Thyroid gland (tissue), 4 donors: ENCODE data around the gene IQSEC1. TPM values are rescaled to one million over a fixed set of nuclear protein-coding genes. Genes with fewer than 3 reads are reported as not detected.
A peak's percentile ranks its signal among the peaks of the same experiment; 100 is the strongest.

Source experiments
- DNase-seq, 2 donors: peaks; one replicate each; pipeline ENCODE4 v3.0.0-alpha.2; 2019
- H3K27ac ChIP-seq, 3 donors: fragments of 200-600 bp; sonication (generic); 1 replicate in 2 of 3; 2 replicates in 1 of 3; pipeline ENCODE4 v1.5.1; 2016 to 2019; ENCODE audit warnings: mild to moderate bottlenecking in 1 of 3, moderate library complexity in 1 of 3
- H3K27me3 ChIP-seq: fragments of 200-600 bp; sonication (generic); one replicate; pipeline ENCODE4 v1.5.1; 2019
- H3K36me3 ChIP-seq, 2 donors: fragments of 200-600 bp; sonication (generic); one replicate each; pipeline ENCODE4 v1.5.1; 2016 to 2019
- H3K4me1 ChIP-seq, 2 donors: fragments of 200-600 bp; sonication (generic); one replicate each; pipeline ENCODE4 v1.5.1; 2017 to 2019
- H3K4me3 ChIP-seq, 3 donors: fragments of 200-600 bp; sonication (generic); replicated peaks in 1 of 3; 1 replicate in 2 of 3; 2 replicates in 1 of 3; pipeline ENCODE4 v1.5.1; 2016; ENCODE audit warnings: mild to moderate bottlenecking in 1 of 3
- H3K9me3 ChIP-seq: fragments of 200-600 bp; sonication (generic); one replicate; pipeline ENCODE4 v1.5.1; 2017
- POLR2A ChIP-seq, 2 donors: fragments of 450-650 bp; IDR thresholded peaks; one replicate each; pipeline ENCODE4 v1.6.1; 2017; ENCODE audit warnings: antibody characterized with exemption in 2 of 2, mild to moderate bottlenecking in 2 of 2, moderate library complexity in 1 of 2
- WGBS, 2 donors: methylation state at CpG; one replicate each; pipeline ENCODE4 v1.1.5; 2017; 5-methylcytosine and 5-hydroxymethylcytosine counted together
- intact Hi-C: fragments of 100-400 bp; cut with DNase I; formaldehyde crosslinking; loops from one replicate; pipeline ENCODE4 v1.15.1; 2023
- total RNA-seq, 4 donors: library from RNA; depleted of rRNA; stranded (reverse); fragments of >200 nt; gene quantifications; one replicate each; pipeline ENCODE4 v1.2.3, GENCODE V29; 2016
- TF ChIP-seq, protein P1 (sequence below), 6 experiments: fragments of 200-600 bp in 3 of 6; fragments of 450-650 bp in 3 of 6; sonication (generic) in 3 of 6; IDR thresholded peaks; one replicate each; pipeline ENCODE4 v1.5.1; 2016 to 2019; ENCODE audit warnings: antibody characterized with exemption in 6 of 6, mild to moderate bottlenecking in 2 of 6, inconsistent platforms in 1 of 6, moderate library complexity in 1 of 6

The IQSEC1 gene
- total RNA-seq: 10 to 100 TPM; 37.1 to 48.3 (median 38.9) TPM

DNA sequence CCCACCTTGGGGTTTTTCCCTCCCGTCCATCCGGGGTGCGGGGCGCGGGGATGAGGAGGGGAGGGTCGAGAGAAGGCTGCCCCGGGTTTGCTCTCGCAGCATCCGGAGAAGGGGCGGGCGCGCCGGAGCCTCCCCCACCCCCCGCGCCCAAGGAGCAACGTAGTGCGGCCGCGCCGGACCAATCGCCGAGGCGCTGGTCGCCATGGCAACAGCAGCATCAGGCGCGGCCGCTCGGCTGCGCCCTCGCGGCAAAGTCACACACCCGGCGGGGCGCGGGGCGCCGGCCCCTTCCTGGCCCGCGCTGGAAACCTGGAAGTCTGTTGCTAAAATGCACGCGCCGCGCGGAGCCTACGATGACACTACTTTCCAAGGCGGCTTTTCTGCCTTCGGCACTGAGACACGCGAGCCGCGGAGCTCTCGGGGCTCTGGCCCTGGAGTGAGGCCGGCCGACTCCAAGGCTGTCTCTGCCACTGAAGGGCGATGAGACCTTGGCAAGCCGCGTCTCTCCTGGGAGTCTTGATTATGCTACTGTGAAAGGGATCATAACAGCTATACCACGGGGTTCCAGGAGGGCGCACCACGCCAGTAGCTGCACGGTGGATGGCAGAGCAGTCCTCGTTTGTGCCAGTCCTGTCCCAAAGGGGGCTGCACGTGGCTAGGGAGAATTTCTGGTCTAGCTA lies at the start of gene IQSEC1:
Gene IQSEC1 (minus strand): TSS at position 104 of the 680 bp plus-strand sequence. CDS start 415 bp downstream, outside the sequence.
- no peak within 1 kb of the TSS for H3K4me3 ChIP-seq
- H3K27ac ChIP-seq: no peak within 1 kb of the TSS
- DNase-seq: peak; percentile 16 to 29
- peaks cover 13% of the 10 kb centered on the region for H3K27me3 ChIP-seq
- no peaks in the 10 kb centered on the region for H3K9me3 ChIP-seq
- 6 to 25% methylated on average over 8 to 34 of the region's 63 CpGs for WGBS, 2 donors
- H3K36me3 ChIP-seq: no peaks in the 10 kb centered on the region
- H3K4me1 ChIP-seq: peaks cover 6 to 9% of the 10 kb centered on the region in 2 donors
- TF ChIP-seq POLR2A (IDR thresholded peaks at IDR 0.05): no peak
- TF ChIP-seq, protein P1, sequence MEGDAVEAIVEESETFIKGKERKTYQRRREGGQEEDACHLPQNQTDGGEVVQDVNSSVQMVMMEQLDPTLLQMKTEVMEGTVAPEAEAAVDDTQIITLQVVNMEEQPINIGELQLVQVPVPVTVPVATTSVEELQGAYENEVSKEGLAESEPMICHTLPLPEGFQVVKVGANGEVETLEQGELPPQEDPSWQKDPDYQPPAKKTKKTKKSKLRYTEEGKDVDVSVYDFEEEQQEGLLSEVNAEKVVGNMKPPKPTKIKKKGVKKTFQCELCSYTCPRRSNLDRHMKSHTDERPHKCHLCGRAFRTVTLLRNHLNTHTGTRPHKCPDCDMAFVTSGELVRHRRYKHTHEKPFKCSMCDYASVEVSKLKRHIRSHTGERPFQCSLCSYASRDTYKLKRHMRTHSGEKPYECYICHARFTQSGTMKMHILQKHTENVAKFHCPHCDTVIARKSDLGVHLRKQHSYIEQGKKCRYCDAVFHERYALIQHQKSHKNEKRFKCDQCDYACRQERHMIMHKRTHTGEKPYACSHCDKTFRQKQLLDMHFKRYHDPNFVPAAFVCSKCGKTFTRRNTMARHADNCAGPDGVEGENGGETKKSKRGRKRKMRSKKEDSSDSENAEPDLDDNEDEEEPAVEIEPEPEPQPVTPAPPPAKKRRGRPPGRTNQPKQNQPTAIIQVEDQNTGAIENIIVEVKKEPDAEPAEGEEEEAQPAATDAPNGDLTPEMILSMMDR (IDR thresholded peaks at IDR 0.05): no peak
- intact Hi-C loops: no loop called here

DNA sequence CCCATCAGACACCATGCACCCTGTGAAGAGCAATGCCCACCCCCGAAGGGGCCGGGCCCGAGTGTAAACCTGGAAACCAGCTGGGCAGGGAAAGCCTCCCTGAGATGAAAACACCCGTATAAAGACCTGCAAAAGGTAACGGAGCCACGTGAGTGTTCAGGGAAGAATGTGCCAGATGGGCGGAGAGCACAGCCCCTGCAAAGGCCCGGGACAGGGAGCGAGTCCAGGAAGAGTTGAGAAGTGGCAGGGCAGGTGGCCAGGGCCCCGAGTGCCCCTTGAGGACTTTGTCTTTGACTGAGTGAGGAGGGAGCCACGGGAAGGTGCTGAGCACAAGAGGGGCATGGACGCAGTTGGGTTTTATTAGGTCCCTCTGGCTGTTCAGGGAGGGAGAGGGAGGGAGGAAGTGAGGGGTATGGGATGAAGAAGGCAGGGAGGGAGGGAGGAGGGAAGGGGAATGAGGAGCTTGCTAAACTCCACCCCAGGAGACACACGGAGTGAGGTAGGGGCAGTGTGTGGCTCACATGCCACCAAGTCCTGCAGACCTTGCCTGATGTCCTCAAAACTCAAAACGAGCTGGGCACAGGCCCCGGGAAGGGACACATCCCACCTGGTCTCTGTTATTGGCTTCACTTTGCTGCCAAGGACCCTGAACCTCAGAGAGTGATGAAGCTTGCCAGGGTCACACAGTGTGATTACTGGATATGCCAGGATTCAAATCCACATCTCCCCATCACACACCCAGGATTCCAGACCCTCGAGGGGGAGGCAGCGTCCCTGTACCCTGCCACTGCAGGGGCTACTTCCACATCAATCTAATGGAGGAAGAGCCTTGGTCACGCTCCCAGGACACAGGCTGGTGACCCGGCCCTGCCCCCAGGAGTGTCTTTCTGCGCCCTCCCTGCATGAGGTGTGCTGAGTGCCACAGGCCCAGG lies 49.1 kb upstream of the IQSEC1 start:
- no peaks in the 10 kb centered on the region for H3K36me3 ChIP-seq
- intact Hi-C loops: no loop called here
- H3K9me3 ChIP-seq: no peaks in the 10 kb centered on the region
- 38 to 43% methylated on average over 19 to 20 of the region's 20 CpGs for WGBS, 2 donors
- H3K27me3 ChIP-seq: no peaks in the 10 kb centered on the region
- TF ChIP-seq, protein P1 (IDR thresholded peaks at IDR 0.05): no peak
- TF ChIP-seq POLR2A (IDR thresholded peaks at IDR 0.05): no peak
- peaks cover 9 to 19% of the 10 kb centered on the region in 2 donors for H3K4me1 ChIP-seq
- DNase-seq: peak; percentile 95
- H3K27ac ChIP-seq: no peak overlapping the region
- H3K4me3 ChIP-seq: no peak overlapping the region

DNA sequence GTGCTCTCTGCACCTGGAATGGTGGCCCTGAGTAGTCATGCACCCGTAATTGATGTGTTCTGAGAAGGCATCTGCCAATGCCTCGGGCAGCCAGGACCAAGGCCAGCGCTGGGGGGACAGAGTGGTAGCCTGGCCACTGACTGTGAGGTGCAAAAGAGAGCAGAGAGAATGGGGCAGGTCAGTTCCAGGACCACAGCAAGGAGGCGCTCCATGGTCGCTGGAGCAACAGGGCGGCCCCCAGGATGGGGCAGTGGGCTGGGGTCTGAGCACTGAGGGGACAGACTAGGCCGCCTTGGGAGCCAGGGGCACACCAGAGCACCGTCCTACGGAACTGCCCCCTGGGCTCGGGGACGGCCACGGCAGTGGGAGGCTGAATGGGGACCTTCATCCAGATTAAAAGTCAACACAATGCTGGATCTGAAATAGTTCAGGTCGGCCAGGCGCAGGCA lies 48.3 kb upstream of the IQSEC1 start:
- no peaks in the 10 kb centered on the region for H3K9me3 ChIP-seq
- WGBS, 2 donors: 76 to 78% methylated on average over 13 to 14 of the region's 14 CpGs
- TF ChIP-seq, protein P1 (IDR thresholded peaks at IDR 0.05): no peak
- TF ChIP-seq POLR2A (IDR thresholded peaks at IDR 0.05): no peak
- H3K36me3 ChIP-seq: no peaks in the 10 kb centered on the region
- H3K4me3 ChIP-seq: no peak overlapping the region
- H3K4me1 ChIP-seq: peaks cover 9 to 19% of the 10 kb centered on the region in 2 donors
- intact Hi-C loops: no loop called here
- no peak for DNase-seq
- H3K27ac ChIP-seq: no peak overlapping the region
- no peaks in the 10 kb centered on the region for H3K27me3 ChIP-seq

DNA sequence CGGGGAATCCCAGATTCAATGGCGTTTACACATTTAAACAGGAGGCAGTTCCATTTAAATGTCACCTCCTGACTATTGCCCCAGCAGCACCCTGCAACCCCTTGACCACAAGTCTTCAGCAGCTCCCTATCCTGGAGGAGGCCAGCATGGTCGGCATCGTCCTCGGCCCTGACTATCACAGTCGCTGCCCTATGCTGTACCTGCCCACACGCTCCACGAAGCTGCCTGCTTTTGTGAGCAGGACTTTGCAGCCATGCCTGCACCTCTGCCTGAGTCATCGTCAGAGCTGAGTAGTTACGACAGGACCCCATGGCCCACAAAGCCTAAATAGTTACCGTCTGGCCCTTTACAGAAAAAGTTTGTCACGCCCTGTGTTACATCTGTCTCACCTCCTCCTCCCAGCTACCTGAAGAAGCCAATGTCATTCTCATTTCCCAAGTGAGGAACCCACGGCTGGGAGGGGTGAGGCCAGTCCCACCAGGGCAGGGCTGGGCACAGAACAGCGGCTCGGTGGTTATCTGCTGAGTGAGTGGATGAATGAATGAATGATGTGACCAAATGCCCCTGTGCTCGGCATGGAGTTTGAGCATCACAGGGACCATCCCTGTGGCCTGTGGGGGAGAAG lies 47.8 kb upstream of the IQSEC1 start:
- Histone ChIP-seq H3K27me3 (no peaks in the 10 kb centered on the region), H3K27ac (no peak overlapping the region), H3K4me1 (peaks cover 9 to 19% of the 10 kb centered on the region in 2 donors), H3K9me3 (no peaks in the 10 kb centered on the region), H3K36me3 (no peaks in the 10 kb centered on the region), H3K4me3 (no peak overlapping the region)
- 90 to 96% methylated on average over 16 of the region's 16 CpGs for WGBS, 2 donors
- TF ChIP-seq, protein P1 (IDR thresholded peaks at IDR 0.05): no peak
- no peak for TF ChIP-seq POLR2A (IDR thresholded peaks at IDR 0.05)
- intact Hi-C loops: no loop called here
- DNase-seq: no peak
